H1 (cell line): Measurements from ENCODE around the gene PDE9A. TPM values are rescaled to one million over a fixed set of nuclear protein-coding genes. Genes with fewer than 3 reads are reported as not detected.

ENCODE experiments used
- CREB1 ChIP-seq: IDR thresholded peaks from 2 replicates; pipeline ENCODE4 v1.6.1; 2012; ENCODE audit warnings: inconsistent platforms
- EGR1 ChIP-seq: IDR thresholded peaks from 2 replicates; pipeline ENCODE4 v1.6.1; 2011; ENCODE audit warnings: low read depth, low read length, borderline replicate concordance
- POU5F1 ChIP-seq: IDR thresholded peaks from 2 replicates; pipeline ENCODE4 v1.6.1; 2011; ENCODE audit warnings: low read depth, mild to moderate bottlenecking, low read length, moderate library complexity
- TCF12 ChIP-seq: IDR thresholded peaks from 2 replicates; pipeline ENCODE4 v1.6.1; 2011; ENCODE audit warnings: low read depth, mild to moderate bottlenecking, low read length
- TEAD4 ChIP-seq: IDR thresholded peaks from 2 replicates; pipeline ENCODE4 v1.6.1; 2012; ENCODE audit warnings: low read depth, low read length, inconsistent platforms, mixed read lengths
- YY1 ChIP-seq: IDR thresholded peaks from 2 replicates; pipeline ENCODE4 v1.6.1; 2011; ENCODE audit warnings: low read depth, mild to moderate bottlenecking, low read length
- polyA plus RNA-seq, 7 experiments: library from polyadenylated mRNA; depleted of rRNA in 3 of 7; stranded (reverse) in 5 of 7; unstranded in 2 of 7; fragments of >200 nt in 5 of 7; fragments of 200-250 nt in 2 of 7; gene quantifications; 1 replicate in 5 of 7; 2 replicates in 1 of 7; 4 replicates in 1 of 7; pipeline versions ENCODE4 v1.2.1 to v1.2.3, GENCODE V29; 2011 to 2013; ENCODE audit warnings: missing spikeins in 2 of 7, mixed read lengths in 2 of 7
- total RNA-seq: library from RNA; stranded (reverse); fragmentation: NEBNext Ultra II Directional; extraction: Animal tissue kit (Norgen Biotek cat#: 25700); gene quantifications from 2 replicates; pipeline ENCODE4 v1.2.1, GENCODE V29; 2021

PDE9A gene
- total and polyA plus RNA-seq, 2 of the 8 experiments (the other 6 are each of a cell fraction or from before 2014, with no cell fraction given) = 39.2 to 45.9 TPM

DNA sequence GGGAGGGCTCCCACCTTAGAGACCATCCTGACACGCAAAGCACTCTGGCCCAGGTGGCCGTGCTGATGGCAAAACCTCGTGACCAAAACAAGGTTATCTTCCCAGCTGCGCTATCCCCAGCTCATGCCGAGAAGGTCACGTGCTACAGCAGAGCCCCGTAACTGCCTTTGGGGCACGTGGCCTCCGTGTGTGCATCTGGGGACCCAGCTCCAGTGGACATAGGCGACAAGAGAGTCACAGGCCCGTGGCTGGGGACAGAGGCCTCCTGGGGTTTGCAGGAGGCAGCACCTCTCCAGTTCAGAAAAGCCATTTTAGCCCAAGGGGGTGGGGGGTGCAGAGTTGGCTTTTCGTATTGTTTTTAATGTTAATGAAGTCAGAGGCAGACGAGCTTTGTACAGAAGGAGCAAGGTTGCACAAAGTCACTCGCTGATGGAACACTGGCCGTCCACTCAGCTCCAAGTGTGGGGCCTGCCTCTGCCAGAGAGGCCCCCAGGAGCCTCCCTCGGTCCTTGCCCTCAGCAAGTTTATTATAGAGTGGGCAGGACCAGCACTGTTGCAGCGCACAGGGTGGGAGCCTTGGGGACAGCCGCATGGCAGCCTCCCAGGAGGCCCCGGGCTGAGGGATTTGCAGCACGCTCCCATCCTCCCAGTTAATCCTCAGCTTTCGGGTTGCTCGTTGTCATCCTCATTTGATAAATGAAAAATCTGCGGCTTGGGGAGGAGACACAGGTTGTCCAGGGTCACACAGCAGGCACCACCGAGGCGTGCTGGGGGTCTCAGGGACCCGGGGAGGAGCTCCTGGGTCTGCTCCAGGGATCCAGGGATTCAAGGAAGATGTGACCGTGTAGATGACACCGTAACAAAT is 8.0 kb upstream of the PDE9A start (continued):
- TF ChIP-seq POU5F1 = no peak
- TF ChIP-seq EGR1 = no peak
- no peak for TF ChIP-seq TCF12
- TF ChIP-seq TEAD4 = no peak
- TF ChIP-seq CREB1 = no peak
- TF ChIP-seq YY1 = no peak
